ENCODE measurements around the gene CRB2.

DNA sequence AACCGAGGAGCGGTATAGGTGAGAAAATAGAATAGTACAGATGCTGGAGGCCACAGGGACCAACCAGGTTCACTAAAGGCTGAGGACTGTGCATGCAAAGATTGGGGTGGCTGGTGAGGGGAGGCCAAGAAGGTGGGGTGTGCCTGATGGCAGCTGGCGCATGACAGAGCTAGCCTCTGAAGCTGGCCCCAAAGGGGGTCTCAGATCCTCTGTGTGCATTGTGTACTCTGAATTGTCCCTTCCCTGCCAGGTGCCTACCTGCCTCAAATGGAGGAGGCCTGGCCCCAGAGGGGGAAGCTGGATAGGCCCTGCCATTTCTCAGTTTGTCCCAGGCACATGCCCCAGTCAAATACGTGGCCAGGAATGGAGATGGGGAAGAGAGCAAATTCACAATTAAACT is 63.1 kb downstream of the CRB2 start:
- TF ChIP-seq TAF1 (IDR thresholded peaks at IDR 0.05; ENCODE audit: low read depth): no peak
- no peak for TF ChIP-seq CEBPB (IDR thresholded peaks at IDR 0.05)
- TF ChIP-seq, protein P1, sequence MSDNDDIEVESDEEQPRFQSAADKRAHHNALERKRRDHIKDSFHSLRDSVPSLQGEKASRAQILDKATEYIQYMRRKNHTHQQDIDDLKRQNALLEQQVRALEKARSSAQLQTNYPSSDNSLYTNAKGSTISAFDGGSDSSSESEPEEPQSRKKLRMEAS (IDR thresholded peaks at IDR 0.05): no peak
- TF ChIP-seq, protein P2, sequence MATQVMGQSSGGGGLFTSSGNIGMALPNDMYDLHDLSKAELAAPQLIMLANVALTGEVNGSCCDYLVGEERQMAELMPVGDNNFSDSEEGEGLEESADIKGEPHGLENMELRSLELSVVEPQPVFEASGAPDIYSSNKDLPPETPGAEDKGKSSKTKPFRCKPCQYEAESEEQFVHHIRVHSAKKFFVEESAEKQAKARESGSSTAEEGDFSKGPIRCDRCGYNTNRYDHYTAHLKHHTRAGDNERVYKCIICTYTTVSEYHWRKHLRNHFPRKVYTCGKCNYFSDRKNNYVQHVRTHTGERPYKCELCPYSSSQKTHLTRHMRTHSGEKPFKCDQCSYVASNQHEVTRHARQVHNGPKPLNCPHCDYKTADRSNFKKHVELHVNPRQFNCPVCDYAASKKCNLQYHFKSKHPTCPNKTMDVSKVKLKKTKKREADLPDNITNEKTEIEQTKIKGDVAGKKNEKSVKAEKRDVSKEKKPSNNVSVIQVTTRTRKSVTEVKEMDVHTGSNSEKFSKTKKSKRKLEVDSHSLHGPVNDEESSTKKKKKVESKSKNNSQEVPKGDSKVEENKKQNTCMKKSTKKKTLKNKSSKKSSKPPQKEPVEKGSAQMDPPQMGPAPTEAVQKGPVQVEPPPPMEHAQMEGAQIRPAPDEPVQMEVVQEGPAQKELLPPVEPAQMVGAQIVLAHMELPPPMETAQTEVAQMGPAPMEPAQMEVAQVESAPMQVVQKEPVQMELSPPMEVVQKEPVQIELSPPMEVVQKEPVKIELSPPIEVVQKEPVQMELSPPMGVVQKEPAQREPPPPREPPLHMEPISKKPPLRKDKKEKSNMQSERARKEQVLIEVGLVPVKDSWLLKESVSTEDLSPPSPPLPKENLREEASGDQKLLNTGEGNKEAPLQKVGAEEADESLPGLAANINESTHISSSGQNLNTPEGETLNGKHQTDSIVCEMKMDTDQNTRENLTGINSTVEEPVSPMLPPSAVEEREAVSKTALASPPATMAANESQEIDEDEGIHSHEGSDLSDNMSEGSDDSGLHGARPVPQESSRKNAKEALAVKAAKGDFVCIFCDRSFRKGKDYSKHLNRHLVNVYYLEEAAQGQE (IDR thresholded peaks at IDR 0.05; ENCODE audit: low read depth): no peak
- TF ChIP-seq CREB1 (IDR thresholded peaks at IDR 0.05; ENCODE audit: low read depth): no peak
- no peak for TF ChIP-seq EGR1 (IDR thresholded peaks at IDR 0.05)
- TF ChIP-seq RAD21 (IDR thresholded peaks at IDR 0.05; ENCODE audit: low read depth): no peak
- no peak for TF ChIP-seq EP300 (IDR thresholded peaks at IDR 0.05; ENCODE audit: borderline replicate concordance)
- TF ChIP-seq YY1 (IDR thresholded peaks at IDR 0.05; ENCODE audit: low read depth): no peak
